ENCODE data around the gene ALDH4A1. TPM values are rescaled to one million over a fixed set of nuclear protein-coding genes. Genes with fewer than 3 reads are reported as not detected.

ALDH4A1 gene
- total RNA-seq, 3 donors from 2014 or later, result 2.7 to 7.7 (median 5.6) TPM

DNA sequence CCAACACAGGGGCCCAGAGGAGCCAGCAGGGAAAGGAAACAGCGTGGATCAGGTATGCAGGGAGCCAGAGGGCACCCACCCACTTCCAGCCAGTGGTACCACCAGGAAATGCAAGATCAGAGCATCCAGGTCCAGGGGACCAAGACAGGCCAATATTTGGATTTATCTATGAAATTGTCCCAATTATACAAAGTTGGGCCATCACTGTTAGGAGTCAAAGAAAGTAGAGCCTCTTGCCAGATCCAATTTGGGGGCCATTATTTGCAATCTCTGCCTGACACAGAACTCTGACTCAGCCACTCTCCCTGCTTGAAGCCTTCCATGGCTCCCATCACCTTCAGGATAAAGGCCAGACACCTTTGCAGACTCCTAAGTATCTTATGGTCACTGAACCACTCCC is 21.8 kb downstream of the ALDH4A1 start:
- TF ChIP-seq, protein P1, sequence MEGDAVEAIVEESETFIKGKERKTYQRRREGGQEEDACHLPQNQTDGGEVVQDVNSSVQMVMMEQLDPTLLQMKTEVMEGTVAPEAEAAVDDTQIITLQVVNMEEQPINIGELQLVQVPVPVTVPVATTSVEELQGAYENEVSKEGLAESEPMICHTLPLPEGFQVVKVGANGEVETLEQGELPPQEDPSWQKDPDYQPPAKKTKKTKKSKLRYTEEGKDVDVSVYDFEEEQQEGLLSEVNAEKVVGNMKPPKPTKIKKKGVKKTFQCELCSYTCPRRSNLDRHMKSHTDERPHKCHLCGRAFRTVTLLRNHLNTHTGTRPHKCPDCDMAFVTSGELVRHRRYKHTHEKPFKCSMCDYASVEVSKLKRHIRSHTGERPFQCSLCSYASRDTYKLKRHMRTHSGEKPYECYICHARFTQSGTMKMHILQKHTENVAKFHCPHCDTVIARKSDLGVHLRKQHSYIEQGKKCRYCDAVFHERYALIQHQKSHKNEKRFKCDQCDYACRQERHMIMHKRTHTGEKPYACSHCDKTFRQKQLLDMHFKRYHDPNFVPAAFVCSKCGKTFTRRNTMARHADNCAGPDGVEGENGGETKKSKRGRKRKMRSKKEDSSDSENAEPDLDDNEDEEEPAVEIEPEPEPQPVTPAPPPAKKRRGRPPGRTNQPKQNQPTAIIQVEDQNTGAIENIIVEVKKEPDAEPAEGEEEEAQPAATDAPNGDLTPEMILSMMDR (IDR thresholded peaks at IDR 0.05), result no peak
- DNase-seq (no peak), ATAC-seq (no peak)
- intact Hi-C loops (cut with DNase I, micrococcal nuclease), result no loop called here
- Histone ChIP-seq H3K9me3 (no peaks in the 10 kb centered on the region), H3K4me1 (ENCODE audit: low read depth) (no peaks in the 10 kb centered on the region), H3K36me3 (ENCODE audit: low read depth) (no peaks in the 10 kb centered on the region), H3K4me3 (no peak overlapping the region)

DNA sequence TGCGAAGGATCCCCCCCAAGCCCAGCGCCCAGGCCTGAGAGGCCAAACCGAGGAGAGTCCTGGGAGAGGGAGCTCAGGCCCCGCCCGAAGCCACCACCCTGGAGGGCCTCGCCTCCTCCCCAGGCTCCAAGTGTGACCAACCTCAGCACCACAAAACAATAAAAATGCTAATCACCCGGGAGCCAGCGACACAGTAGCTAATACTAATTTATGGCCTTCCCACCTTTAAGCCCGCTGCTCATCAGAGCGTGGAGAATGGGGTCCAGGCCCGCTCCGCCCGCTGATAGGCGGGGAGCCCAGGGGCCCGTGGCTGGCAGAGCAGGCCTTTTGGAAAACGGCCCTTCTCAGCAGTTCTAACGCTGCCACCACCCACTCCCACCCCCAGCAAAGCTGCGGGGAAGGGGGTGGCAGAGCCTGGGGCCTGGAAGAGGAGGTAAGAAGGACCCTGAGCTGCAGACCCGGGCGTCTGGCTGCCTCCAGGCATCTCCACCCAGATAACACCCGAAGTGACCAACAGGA is 22.5 kb downstream of the ALDH4A1 start:
- ATAC-seq (no peak), DNase-seq (no peak)
- Histone ChIP-seq H3K4me3 (no peak overlapping the region), H3K9me3 (no peaks in the 10 kb centered on the region), H3K4me1 (ENCODE audit: low read depth) (peaks cover 4% of the 10 kb centered on the region), H3K36me3 (ENCODE audit: low read depth) (no peaks in the 10 kb centered on the region)
- TF ChIP-seq, protein P1 (IDR thresholded peaks at IDR 0.05), result no peak
- intact Hi-C loops (cut with DNase I, micrococcal nuclease), result no loop called here

DNA sequence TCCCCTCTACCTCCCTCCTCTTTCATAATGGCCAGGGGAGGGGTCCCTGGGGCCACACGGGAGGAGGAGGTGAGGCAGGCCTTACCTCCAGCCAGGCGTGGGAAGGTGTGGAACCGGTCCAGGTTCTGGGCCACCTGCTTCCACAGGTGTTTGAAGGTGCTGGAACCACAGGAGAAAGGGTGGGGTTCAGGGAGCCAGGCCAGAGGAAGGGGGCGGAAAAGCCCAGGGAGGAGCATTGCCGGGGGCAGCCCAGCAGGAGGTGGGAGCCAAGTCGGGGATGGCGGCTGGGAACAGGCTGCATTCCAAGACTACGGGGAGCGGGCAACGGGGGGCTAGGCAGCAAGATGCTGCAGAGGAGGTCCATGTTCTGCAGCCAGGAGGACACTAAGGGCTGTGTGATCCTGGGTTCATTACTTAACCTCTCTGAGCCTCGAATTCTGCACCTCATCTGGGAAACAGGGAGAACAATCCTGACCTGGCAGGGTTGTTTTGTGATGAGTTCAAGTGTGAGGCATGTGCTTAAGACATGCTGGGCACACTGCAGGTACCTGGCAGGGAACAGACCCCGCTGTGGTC is 23.1 kb downstream of the ALDH4A1 start:
- DNase-seq (no peak), ATAC-seq (no peak)
- Histone ChIP-seq H3K4me3 (no peak overlapping the region), H3K4me1 (ENCODE audit: low read depth) (peaks cover 4% of the 10 kb centered on the region), H3K9me3 (no peaks in the 10 kb centered on the region), H3K36me3 (ENCODE audit: low read depth) (no peaks in the 10 kb centered on the region)
- TF ChIP-seq, protein P1 (IDR thresholded peaks at IDR 0.05), result no peak
- intact Hi-C loops (cut with DNase I, micrococcal nuclease), result no loop called here

DNA sequence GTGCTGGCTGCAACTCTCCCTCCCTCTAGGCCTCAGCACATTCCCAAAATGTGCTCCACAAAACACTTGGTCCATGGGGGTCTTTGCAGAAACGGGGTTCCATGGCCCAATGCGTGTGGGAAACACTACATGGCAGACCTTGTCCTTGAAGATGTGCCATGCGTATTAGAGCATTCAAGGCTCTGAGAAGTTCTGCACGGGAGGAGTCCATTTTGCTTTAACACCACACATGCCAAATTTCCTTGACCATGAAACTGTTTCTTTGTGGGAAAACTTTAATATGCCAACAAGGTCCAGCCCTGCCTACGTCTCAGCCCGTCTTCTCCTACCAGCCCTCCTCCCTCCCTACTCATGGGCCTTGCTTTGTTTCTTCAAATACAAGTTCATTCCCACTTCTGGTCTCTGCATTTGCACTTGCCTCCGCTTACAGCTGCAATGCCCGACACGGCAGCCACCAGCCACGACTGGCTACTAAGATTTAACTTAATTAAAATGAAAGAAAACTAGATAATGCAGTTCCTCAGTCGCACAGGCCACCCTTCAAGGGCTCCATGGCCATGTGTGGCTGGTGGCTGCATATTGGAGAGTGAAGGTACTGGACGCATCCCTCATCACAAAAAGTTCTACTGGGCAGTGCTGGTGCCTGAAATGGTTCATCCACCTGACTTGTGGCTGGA is 23.7 kb downstream of the ALDH4A1 start:
- DNase-seq, result no peak
- Histone ChIP-seq H3K9me3 (no peaks in the 10 kb centered on the region), H3K4me3 (no peak overlapping the region), H3K36me3 (ENCODE audit: low read depth) (no peaks in the 10 kb centered on the region), H3K4me1 (ENCODE audit: low read depth) (peaks cover 4% of the 10 kb centered on the region)
- intact Hi-C loops (cut with DNase I, micrococcal nuclease), result no loop called here
- TF ChIP-seq, protein P1 (IDR thresholded peaks at IDR 0.05), result no peak
- ATAC-seq, result no peak

DNA sequence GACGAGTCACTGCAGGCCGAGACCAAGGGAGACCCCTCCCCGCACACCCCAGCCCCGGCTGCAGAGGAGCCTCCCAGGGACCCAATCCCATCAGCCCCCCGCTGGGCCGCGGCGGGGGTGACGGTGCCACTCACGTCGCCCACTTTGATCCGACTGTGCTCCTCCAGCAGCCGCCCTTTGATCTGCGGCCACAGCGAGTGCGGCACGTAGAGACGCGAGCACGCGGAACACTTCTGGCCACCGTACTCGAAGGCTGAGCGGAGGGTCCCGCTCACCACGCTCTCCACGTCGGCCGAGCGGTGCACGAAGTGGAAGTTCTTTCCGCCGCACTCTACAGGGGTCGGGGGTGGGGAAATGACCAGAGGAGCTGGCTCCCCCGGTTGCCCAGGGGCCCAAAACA is 25.1 kb downstream of the ALDH4A1 start:
- H3K4me1 ChIP-seq (ENCODE audit: low read depth), result peaks cover 4% of the 10 kb centered on the region
- TF ChIP-seq, protein P1 (IDR thresholded peaks at IDR 0.05), result no peak
- intact Hi-C loops (cut with DNase I, micrococcal nuclease), result no loop called here
- ATAC-seq (no peak), DNase-seq (no peak)
- H3K4me3 ChIP-seq, result no peak overlapping the region
- no peaks in the 10 kb centered on the region for H3K9me3 ChIP-seq
- H3K36me3 ChIP-seq (ENCODE audit: low read depth), result no peaks in the 10 kb centered on the region
